ENCODE measurements around the gene TP73.

DNA sequence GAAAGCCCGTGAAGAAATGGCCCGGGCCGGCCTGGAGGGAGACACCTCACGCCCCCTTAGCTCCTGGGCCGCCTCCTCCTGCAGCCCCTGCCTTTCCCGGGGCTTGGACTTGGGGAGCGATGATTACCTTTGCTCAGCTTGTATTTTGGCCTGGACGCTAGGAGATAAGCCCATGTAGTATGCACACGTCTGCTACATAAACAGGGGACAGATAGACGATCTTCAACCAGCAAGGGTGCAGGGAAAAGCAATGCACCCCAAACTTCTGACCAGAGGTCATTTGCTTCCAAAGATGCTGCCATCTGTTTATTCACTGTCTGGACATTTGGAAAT lies 936 bp downstream of the TP73 start:
- no peak for TF ChIP-seq TSHZ2 (CRISPR knock-in tag; IDR thresholded peaks at IDR 0.05)
- no peak for TF ChIP-seq SNAI2 (CRISPR knock-in tag; IDR thresholded peaks at IDR 0.05)
- TF ChIP-seq, protein P1, sequence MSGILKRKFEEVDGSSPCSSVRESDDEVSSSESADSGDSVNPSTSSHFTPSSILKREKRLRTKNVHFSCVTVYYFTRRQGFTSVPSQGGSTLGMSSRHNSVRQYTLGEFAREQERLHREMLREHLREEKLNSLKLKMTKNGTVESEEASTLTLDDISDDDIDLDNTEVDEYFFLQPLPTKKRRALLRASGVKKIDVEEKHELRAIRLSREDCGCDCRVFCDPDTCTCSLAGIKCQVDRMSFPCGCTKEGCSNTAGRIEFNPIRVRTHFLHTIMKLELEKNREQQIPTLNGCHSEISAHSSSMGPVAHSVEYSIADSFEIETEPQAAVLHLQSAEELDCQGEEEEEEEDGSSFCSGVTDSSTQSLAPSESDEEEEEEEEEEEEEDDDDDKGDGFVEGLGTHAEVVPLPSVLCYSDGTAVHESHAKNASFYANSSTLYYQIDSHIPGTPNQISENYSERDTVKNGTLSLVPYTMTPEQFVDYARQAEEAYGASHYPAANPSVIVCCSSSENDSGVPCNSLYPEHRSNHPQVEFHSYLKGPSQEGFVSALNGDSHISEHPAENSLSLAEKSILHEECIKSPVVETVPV (CRISPR knock-in tag; IDR thresholded peaks at IDR 0.05): no peak
- TF ChIP-seq, protein P2, sequence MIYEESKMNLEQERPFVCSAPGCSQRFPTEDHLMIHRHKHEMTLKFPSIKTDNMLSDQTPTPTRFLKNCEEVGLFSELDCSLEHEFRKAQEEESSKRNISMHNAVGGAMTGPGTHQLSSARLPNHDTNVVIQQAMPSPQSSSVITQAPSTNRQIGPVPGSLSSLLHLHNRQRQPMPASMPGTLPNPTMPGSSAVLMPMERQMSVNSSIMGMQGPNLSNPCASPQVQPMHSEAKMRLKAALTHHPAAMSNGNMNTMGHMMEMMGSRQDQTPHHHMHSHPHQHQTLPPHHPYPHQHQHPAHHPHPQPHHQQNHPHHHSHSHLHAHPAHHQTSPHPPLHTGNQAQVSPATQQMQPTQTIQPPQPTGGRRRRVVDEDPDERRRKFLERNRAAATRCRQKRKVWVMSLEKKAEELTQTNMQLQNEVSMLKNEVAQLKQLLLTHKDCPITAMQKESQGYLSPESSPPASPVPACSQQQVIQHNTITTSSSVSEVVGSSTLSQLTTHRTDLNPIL (CRISPR knock-in tag; IDR thresholded peaks at IDR 0.05; ENCODE audit: low read depth): no peak
- TF ChIP-seq GLIS3 (CRISPR knock-in tag; IDR thresholded peaks at IDR 0.05): no peak
- no peak for TF ChIP-seq ZFP3 (CRISPR knock-in tag; IDR thresholded peaks at IDR 0.05)
- TF ChIP-seq PATZ1 (CRISPR knock-in tag; IDR thresholded peaks at IDR 0.05; ENCODE audit: borderline replicate concordance): no peak
- TF ChIP-seq TCF4 (CRISPR knock-in tag; IDR thresholded peaks at IDR 0.05; ENCODE audit: borderline replicate concordance): no peak
- no peak for TF ChIP-seq RARB (CRISPR knock-in tag; IDR thresholded peaks at IDR 0.05)
- TF ChIP-seq ZNF8 (CRISPR knock-in tag; IDR thresholded peaks at IDR 0.05): no peak

Measured in SK-N-SH treated with all-trans-retinoic acid at 6 μM for 48 hours (cell line).